ENCODE measurements around the gene OR5H1. TPM values are rescaled to one million over a fixed set of nuclear protein-coding genes. Genes with fewer than 3 reads are reported as not detected.

Gene OR5H1
- total and polyA plus RNA-seq, 2 of the 4 experiments (the other 2 are of a cell fraction): not detected

DNA sequence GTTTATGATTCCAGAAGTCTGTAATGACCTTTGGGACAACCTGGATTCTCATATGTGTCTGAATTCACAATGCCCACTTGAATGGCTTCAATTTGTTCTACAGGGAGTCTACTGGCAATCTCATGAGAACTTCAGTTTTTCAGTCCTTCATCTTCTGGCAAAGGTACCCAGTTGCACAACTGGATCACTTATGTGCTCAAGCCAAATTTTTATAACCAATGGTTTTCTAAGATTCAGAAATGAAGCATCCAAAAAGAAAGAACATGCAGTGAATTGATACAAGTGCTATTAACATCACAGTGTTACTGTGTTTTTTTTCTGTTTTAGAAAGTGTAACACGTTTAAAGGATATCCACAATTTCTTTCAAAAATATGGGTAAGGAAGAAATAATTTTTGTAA, 16.7 kb downstream of the OR5H1 start, which contains the start of gene OR5H14:
Gene OR5H14 (plus strand): TSS at position 301 of the 400 bp plus-strand sequence. CDS start 1,907 bp downstream, outside the sequence.
- Histone ChIP-seq H3K56ac (ENCODE audit: extremely low read depth, insufficient read depth, low read length) (no peak within 1 kb of the TSS), H2AK9ac (replicated peaks; ENCODE audit: low read depth, low read length, poor library complexity) (no peak within 1 kb of the TSS), H2BK120ac (ENCODE audit: low read depth, low read length) (no peak within 1 kb of the TSS), H3K36me3 (ENCODE audit: control insufficient read depth, insufficient read depth, low read length) (no peaks in the 10 kb centered on the region), H3K79me1 (ENCODE audit: low read depth in 1 of 2, low read length in 2 of 2) (no peaks in the 10 kb centered on the region), H3K14ac (replicated peaks; ENCODE audit: low read depth, low read length) (no peak within 1 kb of the TSS), H3K9me1 (ENCODE audit: insufficient read depth, low read length) (no peaks in the 10 kb centered on the region), H3K9ac (ENCODE audit: low read depth, low read length) (no peak within 1 kb of the TSS), H2AFZ (replicated peaks; ENCODE audit: low read length, poor library complexity) (no peak within 1 kb of the TSS), H2BK20ac (ENCODE audit: low read depth, low read length) (no peak within 1 kb of the TSS), H3K4me3 (ENCODE audit: insufficient read depth, low read depth, low read length) (no peak within 1 kb of the TSS), H4K8ac (ENCODE audit: low read depth in 2 of 2, low read length in 2 of 2) (no peak within 1 kb of the TSS), H3K9me3 (ENCODE audit: control insufficient read depth, insufficient read depth, low read length) (no peaks in the 10 kb centered on the region), H3K27ac (ENCODE audit: insufficient read depth, low read length) (no peak within 1 kb of the TSS), H2BK5ac (ENCODE audit: low read depth, low read length, poor library complexity, severe bottlenecking) (no peak within 1 kb of the TSS), H3K23ac (ENCODE audit: low read depth, low read length) (no peak within 1 kb of the TSS), H4K91ac (ENCODE audit: insufficient read depth, low read depth, low read length) (no peak within 1 kb of the TSS), H3K27me3 (ENCODE audit: control insufficient read depth, insufficient read depth, low read length) (no peaks in the 10 kb centered on the region), H4K20me1 (ENCODE audit: insufficient read depth, low read length) (no peaks in the 10 kb centered on the region), H4K5ac (ENCODE audit: low read depth, low read length) (no peak within 1 kb of the TSS), H3K4me1 (ENCODE audit: control insufficient read depth, insufficient read depth, low read length) (no peaks in the 10 kb centered on the region), H3K4ac (ENCODE audit: low read depth, low read length) (no peak within 1 kb of the TSS), H2AK5ac (ENCODE audit: low read depth, low read length) (no peak within 1 kb of the TSS), H3K18ac (ENCODE audit: low read depth, low read length) (no peak within 1 kb of the TSS), H2BK15ac (ENCODE audit: low read depth, low read length) (no peak within 1 kb of the TSS), H3K4me2 (ENCODE audit: low read depth, low read length) (no peak within 1 kb of the TSS)
- intact Hi-C loops (cut with micrococcal nuclease): no loop called here
- no peak for ATAC-seq (ENCODE audit: low read depth)
- dilution Hi-C loops (cut with HindIII; ENCODE audit: low sequenced_read_pairs, unreplicated experiment): no loop called here
- CTCF ChIA-PET: no interaction called here
- WGBS, 2 experiments (ENCODE audit: extremely low coverage in 2 of 2, insufficient read length in 1 of 2): no CpG with 5 or more reads among the region's 1 CpG
- TF ChIP-seq USF2 (IDR thresholded peaks at IDR 0.05; ENCODE audit: low read depth, low read length): no peak
- no peak for TF ChIP-seq POLR2A (IDR thresholded peaks at IDR 0.05; ENCODE audit: low read depth, low read length)
- no peak for TF ChIP-seq MAFK (IDR thresholded peaks at IDR 0.05; ENCODE audit: low read depth, low read length)
- TF ChIP-seq SMC3 (IDR thresholded peaks at IDR 0.05; ENCODE audit: low read depth, low read length): no peak
- TF ChIP-seq BHLHE40 (IDR thresholded peaks at IDR 0.05; ENCODE audit: low read depth, low read length): no peak
- TF ChIP-seq MXI1 (IDR thresholded peaks at IDR 0.05; ENCODE audit: borderline replicate concordance, low read depth, low read length): no peak
- no peak for TF ChIP-seq CEBPB (IDR thresholded peaks at IDR 0.05; ENCODE audit: low read depth, low read length)
- TF ChIP-seq CTCF (conservative IDR thresholded peaks at IDR 0.05; ENCODE audit: low read depth, low read length): no peak
- BruUV-seq (replicated peaks): no TSS peak
- in situ Hi-C loops (cut with MboI; ENCODE audit: low sequenced_read_pairs): no loop called here
- POLR2A ChIA-PET (ENCODE audit: unreplicated experiment): no interaction called here
- no peak for DNase-seq
